22Rv1 (cell line): ENCODE measurements around the gene IRGC.

Experiments used
- ZFX ChIP-seq: fragments of 450-650 bp; IDR thresholded peaks from 2 replicates; pipeline ENCODE4 v1.6.1; 2017; ENCODE audit warnings: antibody characterized with exemption, borderline replicate concordance
- TF ChIP-seq, protein P1 (sequence below): fragments of 450-650 bp; IDR thresholded peaks from 2 replicates; pipeline ENCODE4 v1.5.1; 2017; ENCODE audit warnings: mild to moderate bottlenecking

DNA sequence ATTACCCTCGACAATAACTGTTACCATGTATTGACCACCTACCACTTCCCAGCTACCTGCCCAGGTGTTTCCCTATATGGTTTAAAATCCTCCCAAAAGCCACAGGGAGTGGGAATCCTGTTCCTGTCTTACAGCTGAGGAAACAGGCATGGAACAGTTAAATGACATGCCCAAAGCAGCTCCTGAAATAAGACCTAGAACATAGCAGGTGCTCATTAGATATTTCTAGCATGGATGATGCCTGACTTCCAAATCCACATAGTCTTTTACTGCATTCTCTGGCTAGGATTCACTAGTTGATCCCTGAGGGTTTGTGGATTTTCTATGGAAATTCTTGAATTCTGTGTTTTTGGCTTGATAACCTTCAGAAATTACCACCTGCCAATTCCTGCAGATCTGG, 51.9 kb downstream of the IRGC start:
- TF ChIP-seq, protein P1, sequence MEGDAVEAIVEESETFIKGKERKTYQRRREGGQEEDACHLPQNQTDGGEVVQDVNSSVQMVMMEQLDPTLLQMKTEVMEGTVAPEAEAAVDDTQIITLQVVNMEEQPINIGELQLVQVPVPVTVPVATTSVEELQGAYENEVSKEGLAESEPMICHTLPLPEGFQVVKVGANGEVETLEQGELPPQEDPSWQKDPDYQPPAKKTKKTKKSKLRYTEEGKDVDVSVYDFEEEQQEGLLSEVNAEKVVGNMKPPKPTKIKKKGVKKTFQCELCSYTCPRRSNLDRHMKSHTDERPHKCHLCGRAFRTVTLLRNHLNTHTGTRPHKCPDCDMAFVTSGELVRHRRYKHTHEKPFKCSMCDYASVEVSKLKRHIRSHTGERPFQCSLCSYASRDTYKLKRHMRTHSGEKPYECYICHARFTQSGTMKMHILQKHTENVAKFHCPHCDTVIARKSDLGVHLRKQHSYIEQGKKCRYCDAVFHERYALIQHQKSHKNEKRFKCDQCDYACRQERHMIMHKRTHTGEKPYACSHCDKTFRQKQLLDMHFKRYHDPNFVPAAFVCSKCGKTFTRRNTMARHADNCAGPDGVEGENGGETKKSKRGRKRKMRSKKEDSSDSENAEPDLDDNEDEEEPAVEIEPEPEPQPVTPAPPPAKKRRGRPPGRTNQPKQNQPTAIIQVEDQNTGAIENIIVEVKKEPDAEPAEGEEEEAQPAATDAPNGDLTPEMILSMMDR: no peak
- TF ChIP-seq ZFX: no peak
